Epithelial cell of esophagus (primary cell): ENCODE results near the gene ULBP1.
"Not testable (repeated sequence)": the region's sequence is repeated elsewhere in the genome, so short reads cannot be mapped to it uniquely, and the experiment has no call there.

ENCODE experiments used
- DNase-seq: peaks from one replicate; pipeline ENCODE4 v3.0.0; 2010; ENCODE audit warnings: low read depth
- H3K4me3 ChIP-seq: 2 replicates; pipeline ENCODE4 v1.5.1; 2011; ENCODE audit warnings: mild to moderate bottlenecking, low read length, control low read depth
- CTCF ChIP-seq: IDR thresholded peaks from 2 replicates; pipeline ENCODE4 v1.5.1; 2011; ENCODE audit warnings: low read depth, mild to moderate bottlenecking, low read length, control low read depth, inconsistent platforms; ENCODE audit not compliant: insufficient read depth; ENCODE audit errors: missing control alignments

Gene ULBP1

GRCh38 chr6:150006961-150007464 lies 43.3 kb downstream of the ULBP1 start:
- peak; percentile 61 for TF ChIP-seq CTCF
- no peak overlapping the region for H3K4me3 ChIP-seq
- DNase-seq, result peak; percentile 29

GRCh38 chr6:150008588-150008987 lies 44.8 kb downstream of the ULBP1 start:
- DNase-seq, result peak; percentile 60
- TF ChIP-seq CTCF, result no peak
- H3K4me3 ChIP-seq, result no peak overlapping the region

GRCh38 chr6:150012846-150013784 lies 49.4 kb downstream of the ULBP1 start:
- not testable (repeated sequence) for H3K4me3 ChIP-seq

GRCh38 chr6:150013785-150014622 lies 50.3 kb downstream of the ULBP1 start:
- H3K4me3 ChIP-seq, DNase-seq: not testable (repeated sequence)

More at GRCh38 chr6:150012846-150013784, 49.4 kb downstream of the ULBP1 start:
- DNase-seq, result not testable (repeated sequence)

GRCh38 chr6:150014623-150015280 lies 51.0 kb downstream of the ULBP1 start:
- DNase-seq, H3K4me3 ChIP-seq: not testable (repeated sequence)

- H3K4me3 ChIP-seq, DNase-seq: not testable (repeated sequence)
- TF ChIP-seq CTCF, result peak; percentile 7
Measured at GRCh38 chr6:150015281-150016001, 51.7 kb downstream of the ULBP1 start.

GRCh38 chr6:150016324-150017185 lies 52.8 kb downstream of the ULBP1 start:
- peak; percentile 59 for TF ChIP-seq CTCF
- H3K4me3 ChIP-seq, result no peak overlapping the region
- peak; percentile 71 for DNase-seq

GRCh38 chr6:150017186-150017521 lies 53.4 kb downstream of the ULBP1 start:
- H3K4me3 ChIP-seq, DNase-seq: not testable (repeated sequence)
